K562 (cell line): ENCODE measurements around the gene CREB3L4.
"Not testable (repeated sequence)": the region's sequence is repeated elsewhere in the genome, so short reads cannot be mapped to it uniquely, and the experiment has no call there.

Source experiments
- ARNT ChIP-seq, 2 experiments: fragments of 450-650 bp; IDR thresholded peaks; 2 replicates each; pipeline ENCODE4 v1.6.1; 2016; ENCODE audit warnings: mild to moderate bottlenecking in 1 of 2
- CTCF ChIP-seq, 3 experiments: IDR thresholded peaks in 2 of 3; conservative IDR thresholded peaks in 1 of 3; 2 replicates each; pipeline ENCODE4 v1.5.1; 2011 to 2012; ENCODE audit warnings: low read length in 3 of 3, mild to moderate bottlenecking in 3 of 3, control low read depth in 2 of 3, improper control_type of control experiment in 1 of 3, inconsistent platforms in 1 of 3, low read depth in 1 of 3, mixed read lengths in 1 of 3, moderate library complexity in 1 of 3; ENCODE audit not compliant: insufficient read depth in 2 of 3
- DPF2 ChIP-seq: fragments of 450-650 bp; IDR thresholded peaks from 2 replicates; pipeline ENCODE4 v1.6.1; 2016
- FOXO4 ChIP-seq: fragments of 450-650 bp; formaldehyde crosslinking; IDR thresholded peaks from 2 replicates; pipeline ENCODE4 v1.4.0; 2020; ENCODE audit warnings: mild to moderate bottlenecking, moderate library complexity
- PTBP1 ChIP-seq: fragments of 200-400 bp; formaldehyde crosslinking; IDR thresholded peaks from 2 replicates; pipeline ENCODE4 v1.6.1; 2017; ENCODE audit warnings: low read depth, low read length
- TAF1 ChIP-seq: IDR thresholded peaks from 2 replicates; pipeline ENCODE4 v1.6.1; 2011; ENCODE audit warnings: mild to moderate bottlenecking, low read length, moderate library complexity; ENCODE audit not compliant: insufficient read depth, control insufficient read depth, severe bottlenecking; ENCODE audit errors: extremely low read depth
- TARDBP ChIP-seq: fragments of 450-650 bp; IDR thresholded peaks from 2 replicates; pipeline ENCODE4 v1.6.1; 2016
- ZBTB2 ChIP-seq: fragments of 450-650 bp; IDR thresholded peaks from 2 replicates; pipeline ENCODE4 v1.6.1; 2016; ENCODE audit warnings: antibody characterized with exemption
- ZNF766 ChIP-seq: fragments of 200-800 bp; sonication (Bioruptor generic); conservative IDR thresholded peaks from 2 replicates; pipeline ENCODE4 v1.6.1; 2016; ENCODE audit warnings: missing genetic modification characterization, missing compliant biosample characterization

- not testable (repeated sequence) for TF ChIP-seq ARNT (IDR thresholded peaks at IDR 0.05); PTBP1; TAF1; FOXO4 (CRISPR knock-in tag); CTCF (IDR thresholded peaks at IDR 0.05 in 2 of 3, conservative IDR thresholded peaks at IDR 0.05 in 1 of 3; ENCODE audit: insufficient read depth in 2 of 3, low read depth in 1 of 3, low read length in 3 of 3); ZNF766 (CRISPR knock-in tag); DPF2; ZBTB2; TARDBP
Observed at GRCh38 chr1:153981735-153982134, 14.0 kb downstream of the CREB3L4 start.
